ACC112 (cell line): ENCODE results near the gene TSC22D2.

Experiments used
- H2AFZ ChIP-seq: fragments of 200-600 bp; sonication (generic); one replicate; pipeline ENCODE4 v1.6.0; 2017; ENCODE audit warnings: antibody characterized with exemption, low read length; ENCODE audit not compliant: unreplicated experiment
- H3K27ac ChIP-seq: fragments of 200-600 bp; sonication (generic); 2 replicates; pipeline ENCODE4 v1.5.1; 2014; ENCODE audit warnings: low read depth, mild to moderate bottlenecking, antibody characterized with exemption, low read length, moderate library complexity
- H3K27me3 ChIP-seq: fragments of 200-600 bp; sonication (generic); 2 replicates; pipeline ENCODE4 v1.6.1; 2014; ENCODE audit warnings: mild to moderate bottlenecking, antibody characterized with exemption, low read length, moderate library complexity, mixed read lengths; ENCODE audit not compliant: insufficient read depth
- H3K36me3 ChIP-seq: fragments of 200-600 bp; sonication (generic); 2 replicates; pipeline ENCODE4 v1.6.1; 2016; ENCODE audit warnings: mild to moderate bottlenecking, antibody characterized with exemption, low read length, moderate library complexity, mixed read lengths; ENCODE audit not compliant: insufficient read depth
- H3K4me1 ChIP-seq: fragments of 200-600 bp; sonication (generic); one replicate; pipeline ENCODE4 v1.6.1; 2016; ENCODE audit warnings: low read length, mixed read lengths; ENCODE audit not compliant: insufficient read depth, unreplicated experiment, control insufficient read depth
- H3K4me3 ChIP-seq: fragments of 200-600 bp; sonication (generic); 2 replicates; pipeline ENCODE4 v1.5.1; 2014; ENCODE audit warnings: mild to moderate bottlenecking, low read depth, low read length
- H3K79me2 ChIP-seq: fragments of 200-600 bp; sonication (generic); one replicate; pipeline ENCODE4 v1.6.0; 2016; ENCODE audit warnings: low read length; ENCODE audit not compliant: control insufficient read depth, unreplicated experiment, insufficient read depth

TSC22D2 gene

GRCh38 chr3:150372320-150372719 is 35.8 kb upstream of the TSC22D2 start:
- Histone ChIP-seq H3K36me3 (no peaks in the 10 kb centered on the region), H3K79me2 (peaks cover 10% of the 10 kb centered on the region), H3K4me1 (peaks cover 51% of the 10 kb centered on the region), H3K27me3 (no peaks in the 10 kb centered on the region), H2AFZ (no peak overlapping the region), H3K4me3 (peak overlapping the region; percentile 81), H3K27ac (peak overlapping the region; percentile 90)

- Histone ChIP-seq H3K36me3 (no peaks in the 10 kb centered on the region), H3K4me3 (peak overlapping the region; percentile 81), H3K4me1 (peaks cover 51% of the 10 kb centered on the region), H2AFZ (no peak overlapping the region), H3K27ac (peak overlapping the region; percentile 90), H3K27me3 (no peaks in the 10 kb centered on the region), H3K79me2 (peaks cover 10% of the 10 kb centered on the region)
These were observed 35.4 kb upstream of the TSC22D2 start for GRCh38 chr3:150372722-150373121.

- Histone ChIP-seq H3K79me2 (peaks cover 10% of the 10 kb centered on the region), H3K4me3 (peak overlapping the region; percentile 53), H3K27me3 (no peaks in the 10 kb centered on the region), H3K27ac (peak overlapping the region; percentile 90), H2AFZ (no peak overlapping the region), H3K4me1 (peaks cover 51% of the 10 kb centered on the region), H3K36me3 (no peaks in the 10 kb centered on the region)
These were observed 34.7 kb upstream of the TSC22D2 start for GRCh38 chr3:150373234-150373875.

- H3K4me1 ChIP-seq: peaks cover 40% of the 10 kb centered on the region
- no peak overlapping the region for H3K4me3 ChIP-seq
- no peaks in the 10 kb centered on the region for H3K36me3 ChIP-seq
- H3K27me3 ChIP-seq: no peaks in the 10 kb centered on the region
- no peak overlapping the region for H2AFZ ChIP-seq
- peaks cover 10% of the 10 kb centered on the region for H3K79me2 ChIP-seq
- H3K27ac ChIP-seq: peak overlapping the region; percentile 38; the same call in 1 of the 2 replicates
These were observed 33.1 kb upstream of the TSC22D2 start for GRCh38 chr3:150374975-150375374.

GRCh38 chr3:150376001-150376848 is 31.9 kb upstream of the TSC22D2 start:
- peak overlapping the region; percentile 28 for H2AFZ ChIP-seq
- H3K27ac ChIP-seq: peak overlapping the region; percentile 38

GRCh38 chr3:150377601-150378300 is 30.3 kb upstream of the TSC22D2 start:
- no peaks in the 10 kb centered on the region for H3K27me3 ChIP-seq
- H3K36me3 ChIP-seq: no peaks in the 10 kb centered on the region
- peaks cover under 1% of the 10 kb centered on the region for H3K79me2 ChIP-seq
- H2AFZ ChIP-seq: no peak overlapping the region
- no peak overlapping the region for H3K4me3 ChIP-seq
- no peak overlapping the region for H3K27ac ChIP-seq
- peaks cover 26% of the 10 kb centered on the region for H3K4me1 ChIP-seq

More at GRCh38 chr3:150376001-150376848, 31.9 kb upstream of the TSC22D2 start:
- Histone ChIP-seq H3K79me2 (peaks cover 4% of the 10 kb centered on the region), H3K4me3 (peak overlapping the region; percentile 20; the same call in 1 of the 2 replicates), H3K36me3 (no peaks in the 10 kb centered on the region), H3K27me3 (no peaks in the 10 kb centered on the region), H3K4me1 (peaks cover 35% of the 10 kb centered on the region)

GRCh38 chr3:150378301-150378748 is 29.8 kb upstream of the TSC22D2 start:
- Histone ChIP-seq H3K79me2 (no peaks in the 10 kb centered on the region), H2AFZ (no peak overlapping the region)

GRCh38 chr3:150379469-150379868 is 28.6 kb upstream of the TSC22D2 start:
- H3K27me3 ChIP-seq: no peaks in the 10 kb centered on the region
- H3K4me1 ChIP-seq: peaks cover 21% of the 10 kb centered on the region
- H3K27ac ChIP-seq: no peak overlapping the region
- H2AFZ ChIP-seq: no peak overlapping the region
- H3K79me2 ChIP-seq: no peaks in the 10 kb centered on the region
- H3K36me3 ChIP-seq: no peaks in the 10 kb centered on the region
- H3K4me3 ChIP-seq: no peak overlapping the region

More at GRCh38 chr3:150378301-150378748, 29.8 kb upstream of the TSC22D2 start:
- H3K27ac ChIP-seq: no peak overlapping the region
- H3K4me1 ChIP-seq: peaks cover 22% of the 10 kb centered on the region
- H3K4me3 ChIP-seq: no peak overlapping the region
- no peaks in the 10 kb centered on the region for H3K36me3 ChIP-seq
- H3K27me3 ChIP-seq: no peaks in the 10 kb centered on the region

- Histone ChIP-seq H3K27ac (no peak overlapping the region), H2AFZ (no peak overlapping the region), H3K4me3 (no peak overlapping the region)
These were observed 23.5 kb upstream of the TSC22D2 start for GRCh38 chr3:150384296-150385212.

More at GRCh38 chr3:150384296-150385212, 23.5 kb upstream of the TSC22D2 start:
- H3K4me1 ChIP-seq: peaks cover 2% of the 10 kb centered on the region
- H3K79me2 ChIP-seq: no peaks in the 10 kb centered on the region
- no peaks in the 10 kb centered on the region for H3K27me3 ChIP-seq
- no peaks in the 10 kb centered on the region for H3K36me3 ChIP-seq
